ENCODE data around the gene HTT.

DNA sequence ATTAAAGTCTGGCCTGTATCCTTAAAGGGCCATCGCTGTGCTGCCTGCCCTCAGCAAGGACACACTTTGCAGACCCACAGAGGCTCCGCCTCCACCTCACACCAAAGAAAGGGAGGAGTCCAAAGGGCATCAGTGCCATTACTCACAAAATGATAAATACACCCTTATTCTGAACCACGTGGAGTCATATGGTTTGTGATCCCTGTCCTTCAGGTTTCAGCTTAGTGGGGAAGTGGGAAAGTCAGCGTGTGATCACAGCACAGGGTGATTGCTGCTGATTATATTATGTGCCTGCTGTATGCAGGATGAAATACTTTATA, 138.6 kb downstream of the HTT start:
- no peak for TF ChIP-seq GPN1 (CRISPR knock-in tag; IDR thresholded peaks at IDR 0.05; ENCODE audit: borderline replicate concordance)
- no peak for TF ChIP-seq GABPB1 (CRISPR knock-in tag; IDR thresholded peaks at IDR 0.05)
- TF ChIP-seq, protein P1, sequence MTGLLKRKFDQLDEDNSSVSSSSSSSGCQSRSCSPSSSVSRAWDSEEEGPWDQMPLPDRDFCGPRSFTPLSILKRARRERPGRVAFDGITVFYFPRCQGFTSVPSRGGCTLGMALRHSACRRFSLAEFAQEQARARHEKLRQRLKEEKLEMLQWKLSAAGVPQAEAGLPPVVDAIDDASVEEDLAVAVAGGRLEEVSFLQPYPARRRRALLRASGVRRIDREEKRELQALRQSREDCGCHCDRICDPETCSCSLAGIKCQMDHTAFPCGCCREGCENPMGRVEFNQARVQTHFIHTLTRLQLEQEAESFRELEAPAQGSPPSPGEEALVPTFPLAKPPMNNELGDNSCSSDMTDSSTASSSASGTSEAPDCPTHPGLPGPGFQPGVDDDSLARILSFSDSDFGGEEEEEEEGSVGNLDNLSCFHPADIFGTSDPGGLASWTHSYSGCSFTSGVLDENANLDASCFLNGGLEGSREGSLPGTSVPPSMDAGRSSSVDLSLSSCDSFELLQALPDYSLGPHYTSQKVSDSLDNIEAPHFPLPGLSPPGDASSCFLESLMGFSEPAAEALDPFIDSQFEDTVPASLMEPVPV (CRISPR knock-in tag; IDR thresholded peaks at IDR 0.05), result no peak
- TF ChIP-seq, protein P2, sequence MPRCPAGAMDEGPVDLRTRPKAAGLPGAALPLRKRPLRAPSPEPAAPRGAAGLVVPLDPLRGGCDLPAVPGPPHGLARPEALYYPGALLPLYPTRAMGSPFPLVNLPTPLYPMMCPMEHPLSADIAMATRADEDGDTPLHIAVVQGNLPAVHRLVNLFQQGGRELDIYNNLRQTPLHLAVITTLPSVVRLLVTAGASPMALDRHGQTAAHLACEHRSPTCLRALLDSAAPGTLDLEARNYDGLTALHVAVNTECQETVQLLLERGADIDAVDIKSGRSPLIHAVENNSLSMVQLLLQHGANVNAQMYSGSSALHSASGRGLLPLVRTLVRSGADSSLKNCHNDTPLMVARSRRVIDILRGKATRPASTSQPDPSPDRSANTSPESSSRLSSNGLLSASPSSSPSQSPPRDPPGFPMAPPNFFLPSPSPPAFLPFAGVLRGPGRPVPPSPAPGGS (CRISPR knock-in tag; IDR thresholded peaks at IDR 0.05), result no peak
- no peak for TF ChIP-seq ZNF24 (IDR thresholded peaks at IDR 0.05)
- TF ChIP-seq HMGA1 (CRISPR knock-in tag; conservative IDR thresholded peaks at IDR 0.05), result no peak

All from HepG2 (cell line).